Measurements from ENCODE around the gene WDR5. TPM values are rescaled to one million over a fixed set of nuclear protein-coding genes. Genes with fewer than 3 reads are reported as not detected.

The WDR5 gene
- total RNA-seq, 3 donors from 2014 or later, result 16.0 to 17.7 (median 17.4) TPM

DNA sequence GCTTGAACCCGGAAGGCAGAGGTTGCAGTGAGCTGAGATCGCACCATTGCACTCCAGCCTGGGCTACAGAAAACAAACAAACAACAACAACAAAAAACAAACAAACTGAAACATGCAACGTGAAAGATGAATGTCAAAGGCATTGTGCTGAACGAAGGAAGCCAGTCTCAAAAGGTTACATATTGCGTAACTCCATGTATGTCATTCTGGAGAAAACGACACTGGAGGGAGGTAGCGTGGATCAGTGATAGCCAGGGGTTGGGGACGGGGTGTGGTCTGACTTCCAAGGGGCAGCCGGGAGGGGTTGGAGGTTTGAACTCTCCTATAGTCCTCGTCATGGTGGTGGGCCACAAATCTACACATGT, 12.1 kb upstream of the WDR5 start:
- H3K4me1 ChIP-seq, result no peaks in the 10 kb centered on the region
- H3K4me3 ChIP-seq, result no peak overlapping the region
- TF ChIP-seq, protein P1, sequence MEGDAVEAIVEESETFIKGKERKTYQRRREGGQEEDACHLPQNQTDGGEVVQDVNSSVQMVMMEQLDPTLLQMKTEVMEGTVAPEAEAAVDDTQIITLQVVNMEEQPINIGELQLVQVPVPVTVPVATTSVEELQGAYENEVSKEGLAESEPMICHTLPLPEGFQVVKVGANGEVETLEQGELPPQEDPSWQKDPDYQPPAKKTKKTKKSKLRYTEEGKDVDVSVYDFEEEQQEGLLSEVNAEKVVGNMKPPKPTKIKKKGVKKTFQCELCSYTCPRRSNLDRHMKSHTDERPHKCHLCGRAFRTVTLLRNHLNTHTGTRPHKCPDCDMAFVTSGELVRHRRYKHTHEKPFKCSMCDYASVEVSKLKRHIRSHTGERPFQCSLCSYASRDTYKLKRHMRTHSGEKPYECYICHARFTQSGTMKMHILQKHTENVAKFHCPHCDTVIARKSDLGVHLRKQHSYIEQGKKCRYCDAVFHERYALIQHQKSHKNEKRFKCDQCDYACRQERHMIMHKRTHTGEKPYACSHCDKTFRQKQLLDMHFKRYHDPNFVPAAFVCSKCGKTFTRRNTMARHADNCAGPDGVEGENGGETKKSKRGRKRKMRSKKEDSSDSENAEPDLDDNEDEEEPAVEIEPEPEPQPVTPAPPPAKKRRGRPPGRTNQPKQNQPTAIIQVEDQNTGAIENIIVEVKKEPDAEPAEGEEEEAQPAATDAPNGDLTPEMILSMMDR (IDR thresholded peaks at IDR 0.05), result no peak
- TF ChIP-seq POLR2AphosphoS5 (IDR thresholded peaks at IDR 0.05) (no peak), POLR2A (IDR thresholded peaks at IDR 0.05) (no peak)
- H3K27ac ChIP-seq, result no peak overlapping the region
- H3K36me3 ChIP-seq, result no peaks in the 10 kb centered on the region
- H3K9me3 ChIP-seq, result no peaks in the 10 kb centered on the region
- intact Hi-C loops (cut with DNase I; ENCODE audit: low total_unique reads), result no loop called here
- DNase-seq (ENCODE audit: low spot score in 2 of 2), result no peak
- no peaks in the 10 kb centered on the region for H3K27me3 ChIP-seq

- TF ChIP-seq POLR2AphosphoS5 (IDR thresholded peaks at IDR 0.05), result no peak
- TF ChIP-seq, protein P1 (IDR thresholded peaks at IDR 0.05), result no peak
- no peak for TF ChIP-seq POLR2A (IDR thresholded peaks at IDR 0.05)
- H3K27me3 ChIP-seq, result no peaks in the 10 kb centered on the region
- H3K36me3 ChIP-seq, result no peaks in the 10 kb centered on the region
- H3K4me3 ChIP-seq, result no peak overlapping the region
- intact Hi-C loops (cut with DNase I; ENCODE audit: low total_unique reads), result no loop called here
- H3K9me3 ChIP-seq, result no peaks in the 10 kb centered on the region
- H3K4me1 ChIP-seq, result no peaks in the 10 kb centered on the region
- no peak for DNase-seq (ENCODE audit: low spot score in 2 of 2)
- no peak overlapping the region for H3K27ac ChIP-seq
Observed at GRCh38 chr9:134125413-134126095, 10.3 kb upstream of the WDR5 start.

GRCh38 chr9:134126373-134126772, 9.5 kb upstream of the WDR5 start:
- H3K27ac ChIP-seq, result no peak overlapping the region
- no peak for DNase-seq (ENCODE audit: low spot score in 2 of 2)
- H3K36me3 ChIP-seq, result no peaks in the 10 kb centered on the region
- H3K27me3 ChIP-seq, result no peaks in the 10 kb centered on the region
- no peak overlapping the region for H3K4me3 ChIP-seq
- intact Hi-C loops (cut with DNase I; ENCODE audit: low total_unique reads), result no loop called here
- TF ChIP-seq POLR2A (IDR thresholded peaks at IDR 0.05) (no peak), POLR2AphosphoS5 (IDR thresholded peaks at IDR 0.05) (no peak)
- TF ChIP-seq, protein P1 (IDR thresholded peaks at IDR 0.05), result no peak
- no peaks in the 10 kb centered on the region for H3K9me3 ChIP-seq
- peaks cover 0 to 3% of the 10 kb centered on the region in 2 donors for H3K4me1 ChIP-seq

DNA sequence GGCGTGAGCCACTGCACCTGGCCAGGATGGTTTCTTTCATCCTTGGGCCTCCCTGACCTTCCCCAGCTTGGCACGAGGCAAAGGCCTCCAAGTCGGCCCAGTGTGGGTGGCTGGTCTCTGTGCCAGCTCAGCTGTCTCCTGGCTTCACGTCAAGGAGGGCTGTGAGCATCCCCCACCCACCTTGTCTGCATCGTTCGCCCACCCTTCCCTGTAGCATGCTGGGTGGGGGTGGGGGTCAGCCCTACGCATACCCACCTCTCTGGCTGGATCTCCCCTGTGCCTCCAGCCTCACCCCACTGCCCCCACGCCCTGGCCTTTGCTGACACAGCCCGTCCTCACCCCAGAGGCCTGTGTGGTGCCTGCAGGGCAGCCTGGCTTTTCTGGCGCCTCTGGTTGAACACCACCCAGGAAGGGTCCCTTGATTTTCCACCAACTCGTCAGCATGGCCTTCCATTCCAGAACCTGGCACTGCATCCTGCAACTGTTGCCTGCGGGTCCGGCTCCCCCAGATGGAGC, 8.8 kb upstream of the WDR5 start:
- Histone ChIP-seq H3K27ac (no peak overlapping the region), H3K9me3 (no peaks in the 10 kb centered on the region), H3K4me1 (peaks cover 0 to 5% of the 10 kb centered on the region in 2 donors), H3K27me3 (no peaks in the 10 kb centered on the region), H3K36me3 (no peaks in the 10 kb centered on the region), H3K4me3 (no peak overlapping the region)
- TF ChIP-seq POLR2AphosphoS5 (IDR thresholded peaks at IDR 0.05), result no peak
- TF ChIP-seq, protein P1 (IDR thresholded peaks at IDR 0.05), result no peak
- TF ChIP-seq POLR2A (IDR thresholded peaks at IDR 0.05), result no peak
- no peak for DNase-seq (ENCODE audit: low spot score in 2 of 2)
- intact Hi-C loops (cut with DNase I; ENCODE audit: low total_unique reads), result no loop called here

DNA sequence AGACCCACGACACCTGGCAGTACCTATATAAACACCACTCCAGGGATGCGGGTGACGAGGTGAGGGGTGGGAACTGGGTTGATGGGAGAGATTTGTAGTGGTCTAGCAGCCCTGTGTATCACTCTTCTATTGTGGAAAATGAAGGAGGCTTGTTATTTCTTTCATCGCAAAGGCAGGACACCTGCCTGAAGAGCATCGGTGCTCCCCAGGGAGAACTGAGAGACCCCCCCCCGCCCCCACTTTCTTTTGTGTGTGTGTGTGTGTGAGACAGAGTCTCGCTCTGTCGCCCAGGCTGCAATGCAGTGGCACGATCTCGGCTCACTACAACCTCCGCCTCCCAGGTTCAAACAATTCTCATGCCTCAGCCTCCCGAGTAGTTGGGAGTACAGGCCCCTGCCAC, 8.3 kb upstream of the WDR5 start:
- TF ChIP-seq POLR2AphosphoS5 (IDR thresholded peaks at IDR 0.05) (no peak), POLR2A (IDR thresholded peaks at IDR 0.05) (no peak)
- TF ChIP-seq, protein P1 (IDR thresholded peaks at IDR 0.05), result no peak
- intact Hi-C loops (cut with DNase I; ENCODE audit: low total_unique reads), result no loop called here

More for the DNA sequence above, 8.3 kb upstream of the WDR5 start:
- Histone ChIP-seq H3K27ac (no peak overlapping the region), H3K4me3 (no peak overlapping the region), H3K9me3 (no peaks in the 10 kb centered on the region), H3K27me3 (no peaks in the 10 kb centered on the region), H3K4me1 (peaks cover 0 to 5% of the 10 kb centered on the region in 2 donors), H3K36me3 (no peaks in the 10 kb centered on the region)
- no peak for DNase-seq (ENCODE audit: low spot score in 2 of 2)

Data from breast epithelium (tissue), 4 donors.